PC-3 (cell line): Measurements from ENCODE around the gene CZIB.

Experiments
- EZH2phosphoT487 ChIP-seq: fragments of 300-600 bp; sonication (generic); IDR thresholded peaks from 2 replicates; pipeline ENCODE4 v1.6.1; 2018; ENCODE audit warnings: mild to moderate bottlenecking, antibody characterized with exemption, low read length, borderline replicate concordance
- TF ChIP-seq, protein P1 (sequence below): fragments of 300-600 bp; sonication (generic); conservative IDR thresholded peaks from 2 replicates; pipeline ENCODE4 v1.5.1; 2017; ENCODE audit warnings: antibody characterized with exemption, low read depth, mild to moderate bottlenecking, low read length

DNA sequence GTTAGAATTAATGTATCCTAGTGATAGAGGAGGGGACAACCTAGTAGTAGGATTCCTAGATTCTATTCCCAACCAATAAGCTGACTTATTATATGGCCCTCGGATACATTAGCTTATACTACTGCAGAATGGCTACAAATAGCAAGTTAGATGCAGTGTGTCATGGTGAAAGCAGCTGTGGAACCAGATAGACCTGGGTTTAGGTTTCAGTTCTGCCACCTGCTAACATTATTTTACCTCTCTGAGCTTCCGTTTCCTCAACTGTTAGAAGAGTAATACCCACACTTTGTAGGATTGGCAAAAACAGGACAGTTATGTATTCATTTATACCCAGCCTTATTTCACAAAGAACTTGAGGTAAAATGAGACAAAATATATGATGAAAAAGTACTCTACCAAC is 39.5 kb upstream of the CZIB start:
- TF ChIP-seq, protein P1, sequence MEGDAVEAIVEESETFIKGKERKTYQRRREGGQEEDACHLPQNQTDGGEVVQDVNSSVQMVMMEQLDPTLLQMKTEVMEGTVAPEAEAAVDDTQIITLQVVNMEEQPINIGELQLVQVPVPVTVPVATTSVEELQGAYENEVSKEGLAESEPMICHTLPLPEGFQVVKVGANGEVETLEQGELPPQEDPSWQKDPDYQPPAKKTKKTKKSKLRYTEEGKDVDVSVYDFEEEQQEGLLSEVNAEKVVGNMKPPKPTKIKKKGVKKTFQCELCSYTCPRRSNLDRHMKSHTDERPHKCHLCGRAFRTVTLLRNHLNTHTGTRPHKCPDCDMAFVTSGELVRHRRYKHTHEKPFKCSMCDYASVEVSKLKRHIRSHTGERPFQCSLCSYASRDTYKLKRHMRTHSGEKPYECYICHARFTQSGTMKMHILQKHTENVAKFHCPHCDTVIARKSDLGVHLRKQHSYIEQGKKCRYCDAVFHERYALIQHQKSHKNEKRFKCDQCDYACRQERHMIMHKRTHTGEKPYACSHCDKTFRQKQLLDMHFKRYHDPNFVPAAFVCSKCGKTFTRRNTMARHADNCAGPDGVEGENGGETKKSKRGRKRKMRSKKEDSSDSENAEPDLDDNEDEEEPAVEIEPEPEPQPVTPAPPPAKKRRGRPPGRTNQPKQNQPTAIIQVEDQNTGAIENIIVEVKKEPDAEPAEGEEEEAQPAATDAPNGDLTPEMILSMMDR: no peak
- TF ChIP-seq EZH2phosphoT487: no peak
